Activated CD4-positive, alpha-beta memory T cell treated with anti-CD3 and anti-CD28 coated beads, Interleukin-2, amount 10 ng/mL, durations not matched to agents 7 days and 5 days (primary cell): ENCODE data around the gene PTPRB. TPM values are rescaled to one million over a fixed set of nuclear protein-coding genes. Genes with fewer than 3 reads are reported as not detected.

ENCODE experiments used
- CTCF ChIA-PET: fragments of 350-600 bp; sonication (Branson Sonifier 250); formaldehyde crosslinking; loops from one replicate; lab custom pipeline; 2021; ENCODE audit warnings: antibody characterized with exemption, inconsistent platforms; lab: Charles Lee
- POLR2A ChIA-PET: fragments of 350-600 bp; sonication (Branson Sonifier 250); formaldehyde crosslinking; loops from one replicate; lab custom pipeline; 2021; ENCODE audit warnings: antibody characterized with exemption; lab: Charles Lee
- DNase-seq: peaks from one replicate; pipeline ENCODE4 v3.0.0-alpha.2; 2020
- H3K27ac Mint-ChIP-seq: one replicate; pipeline ENCODE4 v1.8.0; 2021; ENCODE audit warnings: mild to moderate bottlenecking, mixed read lengths
- H3K27me3 Mint-ChIP-seq: one replicate; pipeline ENCODE4 v1.8.0; 2021; ENCODE audit warnings: mixed read lengths
- H3K36me3 Mint-ChIP-seq: one replicate; pipeline ENCODE4 v1.8.0; 2021; ENCODE audit warnings: low read depth, mixed read lengths
- H3K4me1 Mint-ChIP-seq: one replicate; pipeline ENCODE4 v1.8.0; 2021; ENCODE audit warnings: mixed read lengths
- H3K4me3 Mint-ChIP-seq: one replicate; pipeline ENCODE4 v1.8.0; 2021; ENCODE audit warnings: mild to moderate bottlenecking, mixed read lengths
- H3K9me3 Mint-ChIP-seq: one replicate; pipeline ENCODE4 v1.8.0; 2021; ENCODE audit warnings: mixed read lengths
- total RNA-seq, 2 experiments: library from RNA; stranded (reverse); gene quantifications; one replicate each; pipeline ENCODE4 v1.2.3, GENCODE V29; 2021

PTPRB gene
- total RNA-seq, 2 experiments from 2014 or later = not detected

GRCh38 chr12:70604662-70605061, 32.6 kb downstream of the PTPRB start:
- Mint-ChIP-seq H3K36me3 (no peaks in the 10 kb centered on the region), H3K4me1 (no peaks in the 10 kb centered on the region), H3K9me3 (no peaks in the 10 kb centered on the region), H3K27ac (no peak overlapping the region), H3K4me3 (no peak overlapping the region), H3K27me3 (peaks cover 28% of the 10 kb centered on the region)
- DNase-seq = no peak
- ChIA-PET CTCF (no interaction called here), POLR2A (no interaction called here)

- H3K36me3 Mint-ChIP-seq = no peaks in the 10 kb centered on the region
- no peak overlapping the region for H3K27ac Mint-ChIP-seq
- no peak for DNase-seq
- ChIA-PET POLR2A (no interaction called here), CTCF (interaction anchor here (0.8 to 1.2 kb wide), 2 partner anchors 116 to 159 kb away, joined by 3 read pairs; no protein-coding TSS in a partner anchor)
- H3K4me1 Mint-ChIP-seq = no peaks in the 10 kb centered on the region
- H3K9me3 Mint-ChIP-seq = no peaks in the 10 kb centered on the region
- peaks cover 14% of the 10 kb centered on the region for H3K27me3 Mint-ChIP-seq
- H3K4me3 Mint-ChIP-seq = no peak overlapping the region
Measured at GRCh38 chr12:70603044-70603443, 34.2 kb downstream of the PTPRB start.

- ChIA-PET POLR2A (no interaction called here), CTCF (interaction anchor here (0.6 kb wide), 1 partner anchor 132 kb away, joined by 4 read pairs; no protein-coding TSS in a partner anchor)
- H3K36me3 Mint-ChIP-seq = no peaks in the 10 kb centered on the region
- H3K4me1 Mint-ChIP-seq = no peaks in the 10 kb centered on the region
- peaks cover 2% of the 10 kb centered on the region for H3K27me3 Mint-ChIP-seq
- H3K9me3 Mint-ChIP-seq = no peaks in the 10 kb centered on the region
- H3K4me3 Mint-ChIP-seq = no peak overlapping the region
- DNase-seq = no peak
- H3K27ac Mint-ChIP-seq = no peak overlapping the region
Measured at GRCh38 chr12:70598467-70599193, 38.6 kb downstream of the PTPRB start.

- no peak overlapping the region for H3K4me3 Mint-ChIP-seq
- no peaks in the 10 kb centered on the region for H3K9me3 Mint-ChIP-seq
- POLR2A ChIA-PET = no interaction called here
- H3K4me1 Mint-ChIP-seq = no peaks in the 10 kb centered on the region
- CTCF ChIA-PET = interaction anchor here (1.1 kb wide), 1 partner anchor 137 kb away, joined by 3 read pairs; no protein-coding TSS in a partner anchor
- H3K36me3 Mint-ChIP-seq = no peaks in the 10 kb centered on the region
- peaks cover 6% of the 10 kb centered on the region for H3K27me3 Mint-ChIP-seq
- no peak for DNase-seq
- H3K27ac Mint-ChIP-seq = no peak overlapping the region
Measured at GRCh38 chr12:70592664-70593063, 44.6 kb downstream of the PTPRB start.

GRCh38 chr12:70590549-70591226, 46.5 kb downstream of the PTPRB start:
- no peak for DNase-seq
- CTCF ChIA-PET = interaction anchor here (0.6 to 2.6 kb wide), 10 partner anchors 9 to 712 kb away, joined by 3 to 9 read pairs (median 3); no protein-coding TSS in a partner anchor
- POLR2A ChIA-PET = no interaction called here
- Mint-ChIP-seq H3K27ac (no peak overlapping the region), H3K4me3 (no peak overlapping the region), H3K27me3 (peaks cover 6% of the 10 kb centered on the region), H3K9me3 (no peaks in the 10 kb centered on the region), H3K36me3 (no peaks in the 10 kb centered on the region), H3K4me1 (no peaks in the 10 kb centered on the region)

- H3K4me1 Mint-ChIP-seq = no peaks in the 10 kb centered on the region
- no peak overlapping the region for H3K27ac Mint-ChIP-seq
- DNase-seq = peak; percentile 54
- no peak overlapping the region for H3K4me3 Mint-ChIP-seq
- H3K27me3 Mint-ChIP-seq = peaks cover 6% of the 10 kb centered on the region
- H3K36me3 Mint-ChIP-seq = no peaks in the 10 kb centered on the region
- POLR2A ChIA-PET = no interaction called here
- no peaks in the 10 kb centered on the region for H3K9me3 Mint-ChIP-seq
- CTCF ChIA-PET = interaction anchor here (0.7 to 2.6 kb wide), 9 partner anchors 8 to 711 kb away, joined by 3 to 9 read pairs (median 3); no protein-coding TSS in a partner anchor
Measured at GRCh38 chr12:70590051-70590450, 47.2 kb downstream of the PTPRB start.

- ChIA-PET POLR2A (no interaction called here), CTCF (no interaction called here)
- no peak for DNase-seq
- Mint-ChIP-seq H3K4me1 (no peaks in the 10 kb centered on the region), H3K4me3 (no peak overlapping the region), H3K27ac (no peak overlapping the region), H3K27me3 (peaks cover 9% of the 10 kb centered on the region), H3K9me3 (no peaks in the 10 kb centered on the region), H3K36me3 (no peaks in the 10 kb centered on the region)
Measured at GRCh38 chr12:70584332-70584731, 52.9 kb downstream of the PTPRB start.

- Mint-ChIP-seq H3K9me3 (no peaks in the 10 kb centered on the region), H3K27me3 (peaks cover 10% of the 10 kb centered on the region), H3K4me1 (no peaks in the 10 kb centered on the region), H3K4me3 (no peak overlapping the region), H3K36me3 (no peaks in the 10 kb centered on the region), H3K27ac (no peak overlapping the region)
- ChIA-PET POLR2A (no interaction called here), CTCF (no interaction called here)
- no peak for DNase-seq
Measured at GRCh38 chr12:70583251-70583650, 54.0 kb downstream of the PTPRB start.

GRCh38 chr12:70581208-70581607, 56.0 kb downstream of the PTPRB start:
- DNase-seq = no peak
- H3K4me1 Mint-ChIP-seq = no peaks in the 10 kb centered on the region
- peaks cover 10% of the 10 kb centered on the region for H3K27me3 Mint-ChIP-seq
- no peak overlapping the region for H3K27ac Mint-ChIP-seq
- ChIA-PET CTCF (interaction anchor here (1.1 to 1.2 kb wide), 3 partner anchors 9 to 702 kb away, joined by 3 read pairs; no protein-coding TSS in a partner anchor), POLR2A (no interaction called here)
- H3K36me3 Mint-ChIP-seq = no peaks in the 10 kb centered on the region
- H3K4me3 Mint-ChIP-seq = no peak overlapping the region
- no peaks in the 10 kb centered on the region for H3K9me3 Mint-ChIP-seq

- H3K27me3 Mint-ChIP-seq = peaks cover 3% of the 10 kb centered on the region
- H3K9me3 Mint-ChIP-seq = no peaks in the 10 kb centered on the region
- H3K4me3 Mint-ChIP-seq = no peak overlapping the region
- ChIA-PET CTCF (interaction anchor here (0.9 to 2.6 kb wide), 7 partner anchors 657 to 703 kb away, joined by 3 to 33 read pairs (median 3); no protein-coding TSS in a partner anchor), POLR2A (no interaction called here)
- DNase-seq = no peak
- no peaks in the 10 kb centered on the region for H3K4me1 Mint-ChIP-seq
- H3K36me3 Mint-ChIP-seq = no peaks in the 10 kb centered on the region
- H3K27ac Mint-ChIP-seq = no peak overlapping the region
Measured at GRCh38 chr12:70577283-70577634, 60.0 kb downstream of the PTPRB start.

- H3K27ac Mint-ChIP-seq = no peak overlapping the region
- ChIA-PET CTCF (interaction anchor here (0.6 to 2.6 kb wide), 9 partner anchors 38 to 702 kb away, joined by 3 to 33 read pairs (median 3); no protein-coding TSS in a partner anchor), POLR2A (no interaction called here)
- no peaks in the 10 kb centered on the region for H3K4me1 Mint-ChIP-seq
- H3K4me3 Mint-ChIP-seq = no peak overlapping the region
- H3K27me3 Mint-ChIP-seq = peaks cover 3% of the 10 kb centered on the region
- no peak for DNase-seq
- H3K9me3 Mint-ChIP-seq = no peaks in the 10 kb centered on the region
- no peaks in the 10 kb centered on the region for H3K36me3 Mint-ChIP-seq
Measured at GRCh38 chr12:70576341-70577282, 60.6 kb downstream of the PTPRB start.

- Mint-ChIP-seq H3K27me3 (peaks cover 2% of the 10 kb centered on the region), H3K4me1 (no peaks in the 10 kb centered on the region), H3K27ac (no peak overlapping the region), H3K4me3 (no peak overlapping the region), H3K9me3 (no peaks in the 10 kb centered on the region), H3K36me3 (no peaks in the 10 kb centered on the region)
- DNase-seq = no peak
- ChIA-PET CTCF (no interaction called here), POLR2A (no interaction called here)
Measured at GRCh38 chr12:70571705-70572268, 65.4 kb downstream of the PTPRB start.
